SU-DHL-6 (cell line): ENCODE results near the gene SCN11A.

Experiments
- CTCF ChIP-seq: fragments of 200-600 bp; sonication (generic); IDR thresholded peaks from one replicate; pipeline ENCODE4 v1.5.1; 2017; ENCODE audit warnings: antibody characterized with exemption, mild to moderate bottlenecking, low read length, moderate library complexity; ENCODE audit not compliant: insufficient read depth, poor library complexity, severe bottlenecking
- EZH2phosphoT487 ChIP-seq: fragments of 200-600 bp; sonication (generic), shearing (Covaris generic); conservative IDR thresholded peaks from 2 replicates; pipeline ENCODE4 v1.6.1; 2018; ENCODE audit warnings: mild to moderate bottlenecking, antibody characterized with exemption, low read length, moderate library complexity, mixed read lengths

DNA sequence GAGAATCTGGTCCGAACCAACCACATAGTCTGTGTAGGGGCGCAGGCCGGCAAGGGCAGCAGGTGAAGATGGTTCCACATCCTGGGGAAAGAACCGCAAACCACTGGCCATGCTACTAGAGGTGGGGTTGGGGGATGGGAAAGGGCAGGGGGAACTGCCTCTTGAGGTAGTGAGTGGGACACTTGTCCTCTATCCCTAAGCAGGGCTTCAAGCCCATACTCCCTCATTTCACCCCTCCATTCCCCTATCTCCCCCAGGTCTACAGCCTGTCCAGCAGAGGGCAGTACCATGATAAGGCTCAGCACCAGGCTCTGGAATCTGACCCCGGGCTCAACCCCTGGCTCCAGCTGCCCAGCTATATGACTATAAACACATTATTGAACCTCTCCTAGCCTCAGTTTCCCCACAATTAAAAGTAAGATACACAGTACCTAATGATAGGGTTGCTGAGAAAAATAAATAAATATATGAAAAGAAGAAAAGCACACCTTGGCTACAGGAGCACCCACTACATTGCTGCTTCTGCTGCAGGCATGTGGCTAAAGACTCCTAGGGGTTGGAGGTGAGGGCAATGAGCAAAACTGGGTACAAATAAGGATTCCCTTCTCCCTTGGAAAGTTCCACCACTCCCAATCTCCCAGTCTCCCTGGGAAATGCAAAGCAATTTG is 49.4 kb upstream of the SCN11A start:
- TF ChIP-seq CTCF: peak; percentile 88
- no peak for TF ChIP-seq EZH2phosphoT487
